Tongue (tissue), 2 donors: ENCODE measurements around the gene MRPL1. TPM values are rescaled to one million over a fixed set of nuclear protein-coding genes. Genes with fewer than 3 reads are reported as not detected.

Experiments used
- DNase-seq: peaks from one replicate; pipeline ENCODE4 v3.0.0-alpha.2; 2015
- total RNA-seq: library from RNA; depleted of rRNA; stranded (reverse); fragments of >200 nt; gene quantifications from one replicate; pipeline ENCODE4 v1.2.3, GENCODE V29; 2014

The MRPL1 gene
- 42.4 TPM for total RNA-seq

DNA sequence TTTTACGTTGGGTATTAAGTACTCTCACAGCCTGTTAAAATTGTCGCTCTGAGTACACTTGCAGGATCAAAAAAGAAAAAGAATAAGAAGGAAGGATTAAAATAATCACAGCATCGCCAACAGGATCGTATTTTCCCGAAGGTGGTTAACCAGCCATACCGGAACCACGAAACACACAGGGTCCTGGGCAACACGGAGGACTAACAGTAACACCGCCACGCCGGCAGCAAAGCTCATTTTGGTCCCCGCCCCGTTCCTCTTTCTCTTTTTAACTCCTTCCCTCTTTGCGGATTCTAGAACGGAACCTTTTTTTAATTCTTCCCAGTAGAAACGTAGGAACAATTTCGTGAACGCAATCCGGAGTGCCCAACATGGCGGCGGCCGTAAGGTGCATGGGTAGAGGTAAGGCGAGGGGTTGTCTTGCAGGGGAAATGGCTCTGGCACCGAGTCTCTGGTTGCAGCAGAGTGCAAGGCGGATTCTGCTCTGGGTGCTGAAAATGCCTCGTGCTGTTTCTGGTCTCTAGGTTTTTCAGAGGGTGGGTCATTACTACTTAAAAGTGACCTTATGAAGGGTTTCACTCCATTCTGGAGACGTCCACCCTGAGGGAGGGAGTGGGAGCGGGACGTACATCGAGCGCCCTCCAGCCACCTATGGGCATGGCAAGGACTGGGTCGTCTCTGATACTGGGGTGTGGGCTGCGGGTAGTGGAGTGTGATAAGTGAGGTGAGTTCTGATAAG is at the start of gene MRPL1:
Gene MRPL1 (plus strand): TSS at position 353 of the 739 bp plus-strand sequence. CDS start 19 bp downstream, at position 372.
- DNase-seq, result peak; percentile 98

DNA sequence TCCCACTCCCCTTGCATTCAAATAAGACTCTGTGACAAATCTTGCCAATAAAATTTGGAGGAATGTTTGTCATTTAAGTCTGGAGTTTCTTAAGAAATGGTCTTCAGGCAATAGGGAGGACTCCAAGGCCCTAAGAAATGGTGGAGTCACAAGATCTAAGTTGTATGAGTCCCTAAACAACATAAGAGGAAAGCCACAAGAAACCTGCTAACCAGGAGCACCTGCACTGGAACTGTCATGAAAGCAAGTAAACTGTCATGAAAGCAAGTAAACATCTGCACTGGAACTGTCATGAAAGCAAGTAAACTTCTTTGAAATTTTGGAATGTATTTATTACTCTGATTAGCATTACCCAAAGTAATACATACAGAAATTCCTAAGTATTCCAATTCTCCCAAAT is 47.0 kb upstream of the MRPL1 start:
- no peak for DNase-seq

DNA sequence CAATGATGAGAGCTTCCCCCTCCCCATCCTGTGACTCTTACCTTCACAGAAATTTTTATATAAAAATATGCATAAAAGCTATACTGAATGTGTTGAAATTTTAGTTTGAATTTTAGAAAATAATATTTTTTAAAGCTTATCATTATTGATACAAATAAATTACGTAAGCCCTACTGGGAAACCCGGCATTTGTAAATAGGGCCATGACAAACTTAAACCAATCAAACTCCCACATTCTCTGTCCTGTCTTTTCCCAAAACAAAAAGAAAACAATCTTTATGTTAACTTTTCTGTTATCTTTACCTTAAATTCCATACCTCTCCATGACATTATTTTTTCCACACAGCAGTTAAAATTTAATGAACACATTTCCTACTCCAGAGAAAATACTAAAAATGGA is 46.1 kb upstream of the MRPL1 start:
- no peak for DNase-seq

DNA sequence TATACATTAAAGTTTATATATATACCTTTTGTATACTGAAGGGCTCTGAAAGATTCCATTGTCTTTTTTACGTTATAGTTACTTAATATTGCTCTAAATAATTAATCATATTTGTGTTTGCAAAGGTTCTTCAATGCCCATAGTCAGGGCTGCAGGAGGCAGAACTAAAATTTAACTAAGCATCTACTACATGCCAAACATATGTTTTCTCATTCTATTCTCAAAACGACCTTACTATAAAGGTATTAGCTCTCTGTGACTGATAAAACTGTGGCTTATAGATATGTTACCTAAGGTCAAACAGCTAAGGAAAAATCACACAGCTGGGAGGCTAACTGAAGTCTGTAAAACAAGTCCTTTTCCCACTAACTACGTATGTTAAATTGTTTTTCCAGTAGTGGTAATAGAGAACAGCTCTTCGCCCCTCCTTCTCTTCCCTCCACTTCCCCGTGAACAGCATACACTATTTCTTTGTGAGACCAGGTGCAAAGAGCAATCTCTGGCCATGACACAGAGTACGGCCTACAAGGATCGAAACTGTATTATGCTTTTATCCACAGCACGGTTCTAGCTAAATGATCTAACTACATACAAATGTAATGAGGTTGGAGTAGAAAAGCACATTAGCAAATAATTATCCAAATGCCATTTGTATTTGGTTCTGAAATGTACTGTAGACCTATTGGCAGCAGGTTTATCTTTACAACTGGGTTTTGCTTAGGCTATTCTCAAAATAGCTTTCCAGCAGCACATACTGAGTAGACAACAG is 45.1 kb upstream of the MRPL1 start:
- DNase-seq, result peak; percentile 43

DNA sequence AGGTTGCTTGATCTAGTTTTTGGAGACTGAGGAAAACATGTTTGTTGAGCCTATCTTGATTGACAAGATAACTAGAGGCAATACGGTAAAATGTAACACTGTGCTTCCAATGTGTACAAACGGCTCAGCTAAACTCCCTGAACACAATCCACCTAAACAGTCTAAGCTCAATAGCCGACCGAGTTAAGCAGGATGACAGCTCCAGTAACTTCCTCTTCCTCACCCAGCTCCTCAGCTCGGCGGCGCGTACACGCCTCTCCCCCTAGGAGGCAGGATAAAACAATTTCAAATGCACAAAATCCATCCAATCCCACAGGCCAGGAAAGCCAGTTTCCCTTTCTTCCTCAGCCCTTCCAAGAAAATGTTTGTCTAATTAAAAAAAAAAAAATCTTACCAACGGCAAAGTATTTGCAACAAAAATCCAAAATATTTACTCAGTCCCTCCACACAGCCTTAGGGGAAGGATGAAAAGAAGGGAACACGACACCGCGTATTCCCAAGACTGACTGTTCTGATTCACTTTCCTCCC is 44.5 kb upstream of the MRPL1 start:
- DNase-seq, result peak; percentile 92

DNA sequence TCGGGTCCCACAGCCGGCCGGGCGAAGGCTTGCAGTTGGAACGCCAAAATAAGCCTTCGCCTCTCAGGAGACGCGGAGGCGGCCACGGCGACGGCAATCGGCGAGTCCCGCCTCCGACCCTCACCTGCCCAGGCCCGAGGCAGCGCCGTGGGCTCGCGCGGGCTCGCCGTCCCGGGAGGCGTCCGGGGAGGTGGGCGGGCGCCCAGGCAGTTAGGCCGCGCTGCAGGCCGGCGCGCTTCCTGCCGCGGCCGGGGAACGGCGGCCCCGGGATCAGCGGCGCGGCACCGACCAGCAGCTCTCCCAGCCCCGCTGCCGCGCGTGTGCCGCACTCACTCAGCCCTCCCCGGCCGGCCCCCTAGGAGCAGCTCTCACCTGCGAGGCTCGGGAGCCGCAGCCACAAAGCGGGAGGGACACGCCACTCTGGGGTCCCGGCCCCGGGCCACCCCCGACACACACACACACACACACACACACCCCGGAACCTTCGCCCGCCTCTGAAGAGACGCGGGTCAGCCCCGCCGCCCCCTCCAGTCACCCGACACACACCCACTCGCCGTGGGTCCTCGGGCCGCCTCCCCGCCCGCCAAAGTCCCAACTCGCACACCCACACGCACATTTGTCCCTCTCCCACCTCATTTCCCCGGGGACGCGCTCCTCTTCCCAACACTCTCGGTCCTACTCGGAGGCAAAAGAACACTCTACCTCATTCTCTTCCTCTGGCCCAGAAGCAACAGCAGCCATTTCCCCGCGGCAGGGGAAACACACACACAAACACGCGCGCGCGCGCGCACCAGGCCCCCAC is 43.8 kb upstream of the MRPL1 start, which contains the start of gene CNOT6L:
Gene CNOT6L (minus strand): TSS at position 767 of the 802 bp plus-strand sequence. CDS start 60 bp downstream, at position 707.
- peak; percentile 82 for DNase-seq

DNA sequence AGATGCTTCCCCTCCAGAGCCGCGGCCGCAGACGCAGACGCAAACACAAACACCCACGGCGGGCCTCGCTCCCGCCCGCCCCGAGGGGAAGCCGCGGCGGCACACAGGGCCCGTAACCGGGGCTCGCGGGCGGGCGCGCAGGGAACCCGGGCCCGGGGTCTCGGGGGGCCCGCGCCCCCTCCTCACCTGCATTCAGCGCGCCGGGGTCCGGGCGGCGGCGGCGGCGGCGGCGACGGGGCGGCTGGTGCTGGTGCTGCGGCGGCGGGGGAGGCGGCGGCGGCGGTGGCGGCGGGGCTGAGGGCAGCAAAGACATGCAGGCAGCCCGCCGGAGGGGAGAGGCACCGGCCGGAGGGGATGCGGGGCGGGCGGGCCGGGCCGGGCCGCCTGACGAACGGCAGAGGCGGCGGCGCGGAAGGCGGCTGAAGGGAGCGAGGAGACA is 43.2 kb upstream of the MRPL1 start:
- peak; percentile 40 for DNase-seq

DNA sequence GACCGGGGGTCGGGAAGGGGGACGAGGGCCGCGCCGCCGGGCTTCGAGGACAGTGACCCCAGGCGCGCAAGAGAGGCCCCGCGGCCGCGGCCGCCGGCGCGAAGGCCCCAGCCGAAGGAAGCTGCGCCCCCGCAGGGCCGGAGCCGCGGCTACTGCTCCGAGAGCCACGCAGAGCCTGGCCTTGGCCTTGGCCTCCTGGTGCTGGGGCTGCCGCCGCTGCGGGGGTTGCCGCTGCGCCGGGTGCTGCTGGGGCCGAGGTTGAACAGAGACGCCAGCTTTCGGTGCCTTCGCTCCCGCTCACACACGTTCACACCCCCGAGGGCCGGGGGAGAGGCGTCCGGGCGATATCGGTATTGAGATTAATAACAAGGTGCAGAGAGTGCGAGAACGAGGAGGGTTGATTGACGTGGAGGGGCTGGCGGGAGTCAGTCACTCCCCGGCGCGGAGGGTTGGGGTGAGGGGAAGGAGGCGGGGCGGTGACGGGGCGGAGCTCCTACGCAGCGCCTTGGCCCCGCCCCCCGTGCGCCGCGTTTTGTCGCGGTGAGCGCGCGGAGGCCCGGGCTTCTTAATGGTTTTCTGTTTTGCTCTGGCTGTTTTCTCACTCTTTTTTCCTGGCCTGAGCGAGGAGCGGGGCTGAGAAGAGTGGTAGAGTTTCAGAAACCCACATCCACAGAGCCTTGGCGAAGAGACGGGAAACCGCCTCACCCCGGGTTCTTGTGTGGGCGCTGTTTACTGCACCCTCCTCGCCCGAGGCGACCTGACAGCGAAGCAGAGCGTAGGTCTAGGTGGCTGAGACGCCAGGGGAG is 42.6 kb upstream of the MRPL1 start:
- peak; percentile 97 for DNase-seq

DNA sequence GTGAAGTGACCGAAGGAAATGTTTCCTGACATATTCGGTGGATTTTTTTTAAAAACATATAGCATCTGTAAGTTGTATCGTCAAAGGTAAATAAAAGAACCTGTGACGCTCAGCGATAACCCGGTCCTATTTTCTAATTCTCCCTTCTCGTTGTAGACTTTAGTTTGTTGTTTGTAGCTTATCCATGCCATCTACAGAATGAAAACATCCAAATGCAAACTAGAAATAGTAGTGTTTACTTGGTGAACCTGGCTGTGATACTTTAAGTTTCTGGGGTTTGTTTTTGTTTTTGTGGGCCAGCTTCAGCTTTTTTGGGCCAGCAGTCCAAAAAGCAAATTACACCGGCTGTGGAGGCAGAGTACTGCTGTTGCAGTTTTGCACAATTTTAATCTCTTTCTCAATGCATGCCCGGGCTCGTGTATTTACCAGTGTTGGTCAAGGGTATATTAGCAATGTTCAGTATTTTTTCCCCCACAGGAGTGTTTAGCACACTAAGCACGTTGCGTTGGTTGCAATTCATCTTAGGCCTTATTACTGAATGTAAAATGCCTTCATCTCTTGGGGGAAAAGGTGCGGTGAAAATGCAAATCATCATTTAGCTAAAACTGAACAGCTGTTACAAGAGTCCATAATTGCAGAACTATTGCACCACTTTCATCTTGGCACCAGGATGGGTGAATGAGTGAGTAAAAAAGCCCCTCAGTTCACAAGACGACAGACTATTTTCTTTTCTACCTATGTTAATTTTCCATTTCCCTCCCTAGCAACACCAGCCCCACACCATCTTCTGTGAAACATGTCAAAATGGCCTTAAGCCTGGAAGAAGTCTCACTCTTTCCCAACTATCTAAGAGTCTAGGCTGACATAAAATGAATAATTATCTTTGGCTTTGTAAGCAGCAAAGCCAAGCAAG is 41.7 kb upstream of the MRPL1 start:
- peak; percentile 50 for DNase-seq

DNA sequence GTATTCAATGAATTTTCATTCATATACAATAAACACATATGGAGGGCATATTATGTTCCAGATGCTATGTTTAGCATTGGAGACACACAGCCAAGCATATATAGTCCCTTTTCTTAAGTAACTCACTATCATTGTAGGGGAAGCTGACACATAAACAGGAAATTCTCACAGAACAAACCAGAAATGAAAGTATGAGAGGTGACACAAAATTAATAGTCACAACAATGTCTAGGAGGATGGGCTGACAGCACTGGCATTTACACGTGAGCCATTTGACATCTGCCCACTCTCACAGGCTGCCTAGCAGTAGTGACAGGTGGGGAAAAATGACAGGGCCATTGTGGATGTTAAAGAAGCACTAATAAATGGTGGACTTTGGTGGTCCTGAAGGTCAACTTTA is 40.9 kb upstream of the MRPL1 start:
- DNase-seq, result no peak

DNA sequence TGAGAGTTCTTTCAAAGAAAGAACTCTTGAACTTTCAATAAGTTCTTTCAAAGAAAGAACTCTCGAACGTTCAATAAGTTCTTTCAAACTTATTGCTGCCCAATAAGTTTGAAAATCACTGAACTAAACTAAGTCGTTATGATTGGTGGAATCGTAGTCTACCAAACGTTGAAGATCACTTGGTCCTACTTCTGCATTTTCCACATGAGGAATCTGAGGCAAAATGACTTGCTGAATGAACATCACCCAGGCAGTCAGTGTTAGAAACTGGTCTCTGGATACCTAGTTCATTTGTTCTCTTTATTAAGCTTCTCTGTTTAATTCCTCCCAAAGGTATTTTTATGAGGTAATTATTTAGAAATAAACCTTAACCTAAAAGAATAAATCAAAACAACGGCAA is 36.4 kb upstream of the MRPL1 start:
- DNase-seq, result no peak

DNA sequence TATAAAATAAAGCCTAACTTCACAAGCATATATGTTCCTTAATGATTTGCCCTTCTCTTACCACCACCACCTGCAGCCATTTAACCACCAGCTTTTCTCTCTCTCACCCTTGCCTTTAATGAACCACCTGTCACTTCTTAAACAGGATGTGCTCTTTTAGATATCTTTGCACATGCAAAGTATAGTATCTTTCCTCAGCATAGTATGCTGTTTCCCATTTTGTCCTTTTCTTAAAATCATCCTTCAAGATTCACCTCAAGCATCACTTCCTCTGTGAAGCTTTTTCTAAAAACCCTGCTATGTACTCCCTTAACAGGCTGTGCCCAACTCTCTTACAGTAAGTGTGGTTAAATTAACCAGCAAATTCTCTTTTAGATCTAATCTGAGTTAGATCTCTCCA is 35.3 kb upstream of the MRPL1 start:
- DNase-seq, result no peak

DNA sequence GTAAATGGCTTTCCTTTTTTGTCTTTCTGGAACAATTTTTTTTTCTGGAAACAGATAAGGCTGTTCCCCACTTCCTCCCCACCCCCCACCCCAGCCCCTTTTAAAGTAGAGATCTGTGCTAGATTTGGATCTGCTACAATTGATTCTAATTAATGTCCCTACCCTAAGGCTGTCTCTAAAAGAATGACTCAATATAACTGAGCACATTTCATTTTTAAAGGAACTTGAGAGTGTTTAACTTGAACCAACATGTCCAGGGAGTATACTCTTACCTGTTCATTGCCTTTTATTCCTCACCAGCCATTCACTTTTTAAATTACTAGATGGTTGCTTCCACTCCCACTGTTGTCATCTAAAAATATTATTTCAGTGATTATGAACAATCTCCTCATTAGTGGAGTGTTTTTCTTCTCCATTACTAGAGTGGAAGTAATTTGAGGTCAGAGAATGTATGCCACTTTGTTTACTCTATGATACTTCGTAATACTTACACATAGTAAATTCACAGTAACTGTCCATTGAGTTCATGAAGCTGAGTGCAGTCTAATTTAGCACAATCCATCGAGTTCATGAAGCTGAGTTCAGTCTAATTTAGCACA is 29.4 kb upstream of the MRPL1 start:
- no peak for DNase-seq

DNA sequence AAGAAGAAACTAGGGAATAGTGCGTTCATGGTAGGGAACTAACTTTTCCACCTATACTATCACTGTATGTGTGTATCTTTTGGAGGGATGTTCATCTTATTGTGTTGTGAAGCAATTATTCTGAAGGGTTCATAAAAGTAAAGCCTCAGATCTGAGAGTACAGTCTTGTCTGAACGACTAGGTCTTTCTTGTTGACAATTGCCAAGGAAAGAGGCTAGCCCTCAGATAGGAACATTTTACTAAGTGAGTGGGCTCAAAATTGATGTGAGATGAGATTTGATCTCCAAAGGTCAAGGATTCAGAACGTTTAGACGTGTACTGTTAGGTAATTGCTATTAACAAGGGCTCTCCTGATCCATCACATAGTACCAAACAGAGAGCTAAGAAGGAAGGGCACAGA is 28.2 kb upstream of the MRPL1 start:
- no peak for DNase-seq

DNA sequence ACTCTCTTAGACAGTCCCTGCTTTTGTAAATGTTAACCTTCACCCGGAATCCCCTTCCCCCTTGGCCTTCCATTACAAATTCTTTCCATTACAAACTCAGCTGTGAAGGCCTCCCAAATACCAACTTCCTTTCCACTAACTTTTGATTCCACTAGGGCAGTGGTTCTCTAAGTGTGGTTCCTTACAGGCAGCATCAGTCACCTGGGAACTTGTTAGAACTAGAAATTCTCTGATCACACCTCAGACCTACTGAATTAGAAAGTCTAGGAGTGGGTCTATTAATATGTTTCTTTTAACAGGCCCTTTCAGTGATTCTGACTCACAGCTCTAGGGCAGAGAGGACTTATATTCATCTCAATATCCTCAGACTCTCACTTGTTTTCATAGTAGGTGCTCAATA is 19.0 kb upstream of the MRPL1 start:
- no peak for DNase-seq

DNA sequence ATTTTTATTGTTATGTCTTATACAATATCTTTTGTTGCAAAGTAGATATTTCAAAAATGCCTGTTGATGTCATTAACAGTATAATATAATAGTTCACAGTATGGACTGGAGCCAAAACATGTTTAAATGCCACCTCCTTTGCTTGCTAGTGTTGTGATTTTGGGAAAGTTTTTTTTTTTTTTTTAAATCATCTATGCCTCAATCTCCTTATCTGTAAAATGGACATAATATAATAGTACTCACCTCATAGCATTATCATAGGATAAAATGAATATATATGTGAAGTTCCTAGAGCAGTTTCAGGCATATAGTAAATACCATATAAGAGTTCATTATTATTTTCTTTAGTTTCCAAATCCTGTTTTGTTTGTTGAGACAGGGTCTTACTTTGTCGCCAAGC is 18.3 kb upstream of the MRPL1 start:
- DNase-seq, result no peak

DNA sequence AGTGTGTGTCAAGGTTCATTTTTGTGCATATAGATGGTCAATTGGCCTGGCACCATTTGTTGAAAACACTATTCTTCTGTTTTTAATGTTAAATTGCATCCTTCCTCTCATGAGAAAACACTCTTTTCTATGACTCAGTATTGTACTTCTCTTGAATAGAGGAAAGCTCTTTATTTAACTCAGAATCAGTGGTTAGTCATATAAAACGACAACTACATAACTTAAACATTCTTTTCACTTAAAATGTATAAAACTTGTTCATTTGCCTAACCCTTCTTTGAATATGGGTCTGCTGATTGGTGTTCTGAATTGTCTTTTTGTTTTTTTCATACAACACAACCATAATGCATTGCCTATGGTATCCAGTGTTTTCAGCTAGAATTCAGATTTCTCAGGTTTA is 17.2 kb upstream of the MRPL1 start:
- no peak for DNase-seq

DNA sequence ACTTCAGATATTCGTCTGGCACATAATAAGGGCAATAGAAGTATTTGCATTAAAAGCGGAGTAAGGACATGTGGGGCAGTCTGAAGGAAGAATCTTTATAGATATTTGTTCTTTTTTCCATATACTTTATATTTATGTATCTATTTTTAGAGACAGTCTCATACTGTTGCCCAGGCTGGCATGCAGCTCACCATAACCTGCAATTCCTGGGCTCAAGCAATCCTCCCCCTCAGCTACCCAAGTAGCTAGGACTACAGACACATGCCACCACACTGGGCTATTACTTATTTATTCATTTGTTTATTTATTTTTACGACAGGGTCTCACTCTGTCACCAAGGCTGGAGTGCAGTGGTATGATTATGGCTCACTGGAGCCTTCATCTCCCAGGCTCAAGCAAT is 16.7 kb upstream of the MRPL1 start:
- no peak for DNase-seq

DNA sequence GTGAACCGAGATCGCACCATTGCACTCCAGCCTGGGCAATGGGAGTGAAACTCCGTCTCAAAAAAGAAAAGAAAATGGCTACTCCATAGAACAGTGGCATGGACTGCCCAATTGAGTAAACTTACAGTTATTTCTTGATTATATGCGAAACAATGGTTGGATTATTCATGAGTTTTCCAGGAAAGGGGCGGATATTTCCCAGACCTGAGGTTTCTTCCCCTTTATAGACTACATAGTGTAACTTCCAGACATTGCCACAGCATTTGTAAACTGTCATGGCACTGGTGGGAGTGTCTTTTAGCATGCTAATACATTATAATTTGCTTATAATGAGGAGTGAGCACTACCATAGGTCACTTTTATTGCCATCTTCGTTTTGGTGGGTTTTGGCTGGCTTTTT is 14.1 kb upstream of the MRPL1 start:
- no peak for DNase-seq
